Loucy (cell line): ENCODE data around the gene CYB561D2.
A peak's percentile ranks its signal among the peaks of the same experiment; 100 is the strongest.

Experiments
- H2AFZ ChIP-seq: fragments of 200-600 bp; sonication (generic); 2 replicates; pipeline ENCODE4 v1.6.0; 2016; ENCODE audit warnings: antibody characterized with exemption, mild to moderate bottlenecking, low read length, moderate library complexity
- H3F3A ChIP-seq: fragments of 200-600 bp; 2 replicates; pipeline ENCODE4 v1.6.0; 2016; ENCODE audit warnings: antibody characterized with exemption, low read depth, mild to moderate bottlenecking
- H3K27me3 ChIP-seq: fragments of 200-600 bp; sonication (generic); 2 replicates; pipeline ENCODE4 v1.6.1; 2014; ENCODE audit warnings: low read length, mild to moderate bottlenecking; ENCODE audit not compliant: insufficient read depth, poor library complexity, severe bottlenecking
- H3K36me3 ChIP-seq: fragments of 200-600 bp; sonication (generic); 2 replicates; pipeline ENCODE4 v1.6.1; 2016; ENCODE audit warnings: low read length; ENCODE audit not compliant: insufficient read depth
- H3K4me1 ChIP-seq: fragments of 200-600 bp; sonication (generic); 2 replicates; pipeline ENCODE4 v1.5.1; 2014; ENCODE audit warnings: low read length, mild to moderate bottlenecking; ENCODE audit not compliant: insufficient read depth, poor library complexity, severe bottlenecking
- H3K4me2 ChIP-seq: fragments of 200-600 bp; sonication (generic); 2 replicates; pipeline ENCODE4 v1.6.0; 2014; ENCODE audit warnings: antibody characterized with exemption, low read length, low read depth, mild to moderate bottlenecking; ENCODE audit not compliant: poor library complexity, severe bottlenecking
- H3K4me3 ChIP-seq: fragments of 200-600 bp; sonication (generic); 2 replicates; pipeline ENCODE4 v1.5.1; 2014; ENCODE audit warnings: low read length, mild to moderate bottlenecking, mixed read lengths; ENCODE audit not compliant: poor library complexity, severe bottlenecking
- H3K79me2 ChIP-seq: fragments of 200-600 bp; sonication (generic); 2 replicates; pipeline ENCODE4 v1.6.1; 2014; ENCODE audit warnings: low read length; ENCODE audit not compliant: insufficient read depth
- H3K9ac ChIP-seq: fragments of 200-600 bp; sonication (generic); 2 replicates; pipeline ENCODE4 v1.6.0; 2014; ENCODE audit warnings: mild to moderate bottlenecking, low read depth, low read length, moderate library complexity; ENCODE audit not compliant: poor library complexity, severe bottlenecking
- H3K9me2 ChIP-seq: fragments of 200-600 bp; sonication (generic); replicated peaks from 2 replicates; pipeline ENCODE4 v1.6.1; 2016; ENCODE audit warnings: low read depth, low read length, mixed read lengths
- H3K9me3 ChIP-seq: fragments of 200-600 bp; sonication (generic); 2 replicates; pipeline ENCODE4 v1.6.1; 2014; ENCODE audit warnings: mild to moderate bottlenecking, antibody characterized with exemption, low read length, low read depth; ENCODE audit not compliant: insufficient read depth
- H4K20me1 ChIP-seq: fragments of 200-600 bp; sonication (generic); 2 replicates; pipeline ENCODE4 v1.6.0; 2014; ENCODE audit warnings: antibody characterized with exemption, low read length, mild to moderate bottlenecking; ENCODE audit not compliant: insufficient read depth, poor library complexity, severe bottlenecking
- EZH2phosphoT487 ChIP-seq: fragments of 200-600 bp; IDR thresholded peaks from 2 replicates; pipeline ENCODE4 v1.6.1; 2018; ENCODE audit warnings: antibody characterized with exemption, mild to moderate bottlenecking, moderate library complexity, borderline replicate concordance
- TF ChIP-seq, protein P1 (sequence below): fragments of 200-600 bp; sonication (generic); conservative IDR thresholded peaks from 2 replicates; pipeline ENCODE4 v1.5.1; 2014; ENCODE audit warnings: mild to moderate bottlenecking, antibody characterized with exemption, low read length

Gene CYB561D2

GRCh38 chr3:50322386-50323091 lies 28.1 kb upstream of the CYB561D2 start, which contains the start of gene HYAL2:
Gene HYAL2 (minus strand): TSS chr3:50322745. CDS start chr3:50320489, 2,256 bp downstream.
- no peaks in the 10 kb centered on the region for H3K27me3 ChIP-seq
- peaks cover 38% of the 10 kb centered on the region for H3K4me1 ChIP-seq
- TF ChIP-seq, protein P1, sequence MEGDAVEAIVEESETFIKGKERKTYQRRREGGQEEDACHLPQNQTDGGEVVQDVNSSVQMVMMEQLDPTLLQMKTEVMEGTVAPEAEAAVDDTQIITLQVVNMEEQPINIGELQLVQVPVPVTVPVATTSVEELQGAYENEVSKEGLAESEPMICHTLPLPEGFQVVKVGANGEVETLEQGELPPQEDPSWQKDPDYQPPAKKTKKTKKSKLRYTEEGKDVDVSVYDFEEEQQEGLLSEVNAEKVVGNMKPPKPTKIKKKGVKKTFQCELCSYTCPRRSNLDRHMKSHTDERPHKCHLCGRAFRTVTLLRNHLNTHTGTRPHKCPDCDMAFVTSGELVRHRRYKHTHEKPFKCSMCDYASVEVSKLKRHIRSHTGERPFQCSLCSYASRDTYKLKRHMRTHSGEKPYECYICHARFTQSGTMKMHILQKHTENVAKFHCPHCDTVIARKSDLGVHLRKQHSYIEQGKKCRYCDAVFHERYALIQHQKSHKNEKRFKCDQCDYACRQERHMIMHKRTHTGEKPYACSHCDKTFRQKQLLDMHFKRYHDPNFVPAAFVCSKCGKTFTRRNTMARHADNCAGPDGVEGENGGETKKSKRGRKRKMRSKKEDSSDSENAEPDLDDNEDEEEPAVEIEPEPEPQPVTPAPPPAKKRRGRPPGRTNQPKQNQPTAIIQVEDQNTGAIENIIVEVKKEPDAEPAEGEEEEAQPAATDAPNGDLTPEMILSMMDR = no peak
- no peak for TF ChIP-seq EZH2phosphoT487
- H4K20me1 ChIP-seq = peaks cover 19% of the 10 kb centered on the region
- H3K4me3 ChIP-seq = peak within 1 kb of the TSS; percentile 78
- no peaks in the 10 kb centered on the region for H3F3A ChIP-seq
- H3K79me2 ChIP-seq = peaks cover 43% of the 10 kb centered on the region
- peak within 1 kb of the TSS; percentile 77 for H3K9ac ChIP-seq
- peak within 1 kb of the TSS; percentile 98 for H2AFZ ChIP-seq
- no peaks in the 10 kb centered on the region for H3K9me3 ChIP-seq
- peak within 1 kb of the TSS; percentile 95 for H3K4me2 ChIP-seq
- no peaks in the 10 kb centered on the region for H3K9me2 ChIP-seq
- no peaks in the 10 kb centered on the region for H3K36me3 ChIP-seq

- Histone ChIP-seq H3K4me1 (peaks cover 35% of the 10 kb centered on the region), H3K9ac (peak overlapping the region; percentile 13), H3F3A (no peaks in the 10 kb centered on the region), H3K9me2 (no peaks in the 10 kb centered on the region), H3K9me3 (no peaks in the 10 kb centered on the region), H3K79me2 (peaks cover 44% of the 10 kb centered on the region), H3K27me3 (no peaks in the 10 kb centered on the region), H3K4me3 (no peak overlapping the region), H3K36me3 (no peaks in the 10 kb centered on the region), H2AFZ (no peak overlapping the region), H4K20me1 (peaks cover 23% of the 10 kb centered on the region), H3K4me2 (no peak overlapping the region)
- TF ChIP-seq, protein P1 = no peak
- no peak for TF ChIP-seq EZH2phosphoT487
These were observed 27.5 kb upstream of the CYB561D2 start for GRCh38 chr3:50323092-50323600.

DNA sequence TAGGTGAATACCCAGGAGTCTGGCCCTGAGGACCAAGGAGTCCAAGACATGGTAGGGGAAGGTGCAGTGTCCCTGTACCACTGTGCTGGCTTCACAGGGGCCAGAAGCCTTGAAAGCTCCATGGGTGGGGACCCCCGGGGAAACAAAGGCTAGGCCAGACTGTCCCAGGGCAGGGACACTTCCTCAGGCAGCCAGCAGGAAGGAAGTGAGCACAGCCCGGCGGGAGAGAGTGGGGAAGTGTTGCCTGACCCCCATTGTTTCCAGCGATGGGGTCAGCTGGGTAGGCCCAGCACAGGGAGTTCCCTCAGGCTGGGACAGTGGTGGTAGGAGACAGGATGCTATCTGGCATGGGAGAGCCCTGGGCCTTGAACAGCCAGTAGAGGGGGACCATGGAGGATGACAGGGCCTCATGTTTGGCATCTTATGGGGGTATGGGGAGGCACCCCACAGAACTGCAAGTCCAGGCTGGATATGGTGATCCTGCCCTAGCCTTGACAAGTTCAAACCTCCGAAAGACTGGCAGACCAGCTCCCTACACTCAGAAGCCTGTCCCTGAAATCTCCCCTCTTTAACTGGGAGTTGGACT lies 27.0 kb upstream of the CYB561D2 start:
- no peak overlapping the region for H3K4me2 ChIP-seq
- peaks cover 30% of the 10 kb centered on the region for H3K4me1 ChIP-seq
- H4K20me1 ChIP-seq = peaks cover 23% of the 10 kb centered on the region
- no peaks in the 10 kb centered on the region for H3K27me3 ChIP-seq
- TF ChIP-seq, protein P1 = no peak
- TF ChIP-seq EZH2phosphoT487 = no peak
- H3F3A ChIP-seq = peaks cover 3% of the 10 kb centered on the region
- H3K79me2 ChIP-seq = peaks cover 38% of the 10 kb centered on the region
- H3K9me3 ChIP-seq = no peaks in the 10 kb centered on the region
- no peak overlapping the region for H3K9ac ChIP-seq
- no peaks in the 10 kb centered on the region for H3K9me2 ChIP-seq
- H3K4me3 ChIP-seq = no peak overlapping the region
- no peaks in the 10 kb centered on the region for H3K36me3 ChIP-seq
- H2AFZ ChIP-seq = no peak overlapping the region
